Smooth muscle cell (in vitro differentiated cells): ENCODE results near the gene UGCG. TPM values are rescaled to one million over a fixed set of nuclear protein-coding genes. Genes with fewer than 3 reads are reported as not detected.

Source experiments
- DNase-seq: peaks from one replicate; lab custom pipeline; 2025; ENCODE audit not compliant: unreplicated experiment; lab: John Stamatoyannopoulos, UW
- H2AFZ ChIP-seq: fragments of 200-600 bp; sonication (generic); 2 replicates; pipeline ENCODE4 v1.6.0; 2016; ENCODE audit warnings: antibody characterized with exemption, low read depth, mild to moderate bottlenecking
- H3F3A ChIP-seq: fragments of 200-600 bp; sonication (generic); 2 replicates; pipeline ENCODE4 v1.6.0; 2017; ENCODE audit warnings: antibody characterized with exemption, low read depth
- H3K27ac ChIP-seq: fragments of 200-600 bp; sonication (generic); 2 replicates; pipeline ENCODE4 v1.5.1; 2016; ENCODE audit warnings: low read depth, mild to moderate bottlenecking
- H3K27me3 ChIP-seq: fragments of 200-600 bp; sonication (generic); 2 replicates; pipeline ENCODE4 v1.6.1; 2016; ENCODE audit warnings: low read depth, mild to moderate bottlenecking
- H3K36me3 ChIP-seq: fragments of 200-600 bp; sonication (generic); 2 replicates; pipeline ENCODE4 v1.5.1; 2016; ENCODE audit warnings: low read depth
- H3K4me1 ChIP-seq: fragments of 200-600 bp; sonication (generic); 2 replicates; pipeline ENCODE4 v1.5.1; 2016; ENCODE audit warnings: low read depth
- H3K4me2 ChIP-seq: fragments of 200-600 bp; sonication (generic); 2 replicates; pipeline ENCODE4 v1.6.0; 2016; ENCODE audit warnings: mild to moderate bottlenecking
- H3K4me3 ChIP-seq: fragments of 200-600 bp; sonication (generic); 2 replicates; pipeline ENCODE4 v1.5.1; 2016; ENCODE audit warnings: mild to moderate bottlenecking
- H3K79me2 ChIP-seq: fragments of 200-600 bp; sonication (generic); 2 replicates; pipeline ENCODE4 v1.6.0; 2016; ENCODE audit warnings: low read depth, mild to moderate bottlenecking
- H3K9ac ChIP-seq: fragments of 200-600 bp; sonication (generic); 2 replicates; pipeline ENCODE4 v1.6.0; 2016; ENCODE audit warnings: low read depth
- H3K9me3 ChIP-seq: fragments of 200-600 bp; sonication (generic); replicated peaks from 2 replicates; pipeline ENCODE4 v1.5.1; 2016; ENCODE audit warnings: low read depth
- H4K20me1 ChIP-seq: fragments of 200-600 bp; sonication (generic); 2 replicates; pipeline ENCODE4 v1.6.0; 2016; ENCODE audit warnings: low read depth
- CTCF ChIP-seq: fragments of 200-600 bp; sonication (generic); IDR thresholded peaks from 2 replicates; pipeline ENCODE4 v1.5.1; 2017; ENCODE audit warnings: borderline replicate concordance, mild to moderate bottlenecking, antibody characterized with exemption; ENCODE audit not compliant: insufficient read depth, poor library complexity, severe bottlenecking
- WGBS: methylation state at CpG from one replicate; pipeline ENCODE4 v1.1.7; 2016; ENCODE audit warnings: low lambda C conversion rate; 5-methylcytosine and 5-hydroxymethylcytosine counted together
- polyA plus RNA-seq: library from polyadenylated mRNA; unstranded; fragments of >200 nt; fragmentation: Nextera tagmentation; extraction: Ambion mirVana; gene quantifications from 2 replicates; pipeline ENCODE4 v1.2.1, GENCODE V29; 2016
- total RNA-seq: library from RNA; depleted of rRNA; stranded (reverse); fragments of >200 nt; gene quantifications from 2 replicates; pipeline ENCODE4 v1.2.3, GENCODE V29; 2014

Gene UGCG
- total and polyA plus RNA-seq, 2 experiments from 2014 or later = 21.3 to 34.0 TPM

- H3K4me1 ChIP-seq = peaks cover 17% of the 10 kb centered on the region
- H3K79me2 ChIP-seq = peaks cover 66% of the 10 kb centered on the region
- H3K4me2 ChIP-seq = peak overlapping the region; percentile 90
- no peaks in the 10 kb centered on the region for H3K27me3 ChIP-seq
- H4K20me1 ChIP-seq = peaks cover 63% of the 10 kb centered on the region
- H3K9ac ChIP-seq = peak overlapping the region; percentile 80
- peak overlapping the region; percentile 99 for H3K4me3 ChIP-seq
- peaks cover 3% of the 10 kb centered on the region for H3F3A ChIP-seq
- WGBS = 50% methylated on average over 4 of the region's 4 CpGs
- H3K36me3 ChIP-seq = no peaks in the 10 kb centered on the region
- DNase-seq = no peak
- no peak overlapping the region for H3K27ac ChIP-seq
- TF ChIP-seq CTCF = no peak
- no peak overlapping the region for H2AFZ ChIP-seq
- H3K9me3 ChIP-seq = no peaks in the 10 kb centered on the region
Measured at GRCh38 chr9:111898331-111899096, 1.9 kb downstream of the UGCG start.

GRCh38 chr9:111900151-111900857 lies 3.7 kb downstream of the UGCG start:
- H3F3A ChIP-seq = peaks cover 3% of the 10 kb centered on the region
- H3K4me3 ChIP-seq = peak overlapping the region; percentile 99
- no peaks in the 10 kb centered on the region for H3K27me3 ChIP-seq
- no peaks in the 10 kb centered on the region for H3K36me3 ChIP-seq
- H3K4me2 ChIP-seq = no peak overlapping the region
- no peaks in the 10 kb centered on the region for H3K9me3 ChIP-seq
- peaks cover 84% of the 10 kb centered on the region for H3K79me2 ChIP-seq
- peaks cover 17% of the 10 kb centered on the region for H3K4me1 ChIP-seq
- 95% methylated on average over 6 of the region's 6 CpGs for WGBS
- H4K20me1 ChIP-seq = peaks cover 81% of the 10 kb centered on the region
- no peak overlapping the region for H2AFZ ChIP-seq
- H3K27ac ChIP-seq = no peak overlapping the region
- no peak for TF ChIP-seq CTCF
- DNase-seq = no peak
- no peak overlapping the region for H3K9ac ChIP-seq

GRCh38 chr9:111900858-111901612 lies 4.4 kb downstream of the UGCG start:
- 88% methylated on average over 15 of the region's 15 CpGs for WGBS
- Histone ChIP-seq H3K79me2 (peaks cover 91% of the 10 kb centered on the region), H3K4me1 (peaks cover 17% of the 10 kb centered on the region), H3K4me3 (no peak overlapping the region), H3F3A (no peaks in the 10 kb centered on the region), H4K20me1 (peaks cover 89% of the 10 kb centered on the region), H3K27ac (no peak overlapping the region), H2AFZ (no peak overlapping the region), H3K4me2 (no peak overlapping the region), H3K36me3 (no peaks in the 10 kb centered on the region), H3K27me3 (no peaks in the 10 kb centered on the region), H3K9me3 (no peaks in the 10 kb centered on the region), H3K9ac (no peak overlapping the region)
- TF ChIP-seq CTCF = no peak
- no peak for DNase-seq
